ENCODE measurements around the gene KCNIP4. TPM values are rescaled to one million over a fixed set of nuclear protein-coding genes. Genes with fewer than 3 reads are reported as not detected.

Gene KCNIP4
- total and polyA plus RNA-seq, 9 of the 15 experiments (the other 6 are each of a cell fraction or from before 2014, with no cell fraction given), result 0.25 to 0.41 TPM; not detected in 7

GRCh38 chr4:21457086-21457840 lies 491.3 kb downstream of the KCNIP4 start:
- DNase-seq (ENCODE audit: extremely low read depth in 1 of 4, low spot score in 3 of 4), result no peak
- no peak for FAIRE-seq
- intact Hi-C loops (cut with micrococcal nuclease), result no loop called here
- TF ChIP-seq ILK (tag; IDR thresholded peaks at IDR 0.05; ENCODE audit: borderline replicate concordance, low read depth) (no peak), IRF2 (CRISPR knock-in tag; IDR thresholded peaks at IDR 0.05) (no peak), CTBP1 (IDR thresholded peaks at IDR 0.05; ENCODE audit: borderline replicate concordance) (no peak), PCBP1 (IDR thresholded peaks at IDR 0.05; ENCODE audit: low read depth, low read length, poor library complexity, severe bottlenecking) (no peak), MYC (IDR thresholded peaks at IDR 0.05; ENCODE audit: low read depth, low read length) (no peak), MYC (CRISPR knock-in tag; IDR thresholded peaks at IDR 0.05; ENCODE audit: borderline replicate concordance, low read depth) (no peak), SIRT6 (IDR thresholded peaks at IDR 0.05; ENCODE audit: low read depth, low read length) (no peak), ZBTB5 (IDR thresholded peaks at IDR 0.05) (no peak), EGR1 (conservative IDR thresholded peaks at IDR 0.05) (no peak), SIN3B (IDR thresholded peaks at IDR 0.05; ENCODE audit: low read depth) (no peak), ESRRB (CRISPR knock-in tag; IDR thresholded peaks at IDR 0.05; ENCODE audit: borderline replicate concordance) (no peak), CCAR2 (IDR thresholded peaks at IDR 0.05; ENCODE audit: low read depth, low read length) (no peak), NFE2 (IDR thresholded peaks at IDR 0.05; ENCODE audit: low read depth) (no peak), THAP7 (CRISPR knock-in tag; IDR thresholded peaks at IDR 0.05) (no peak), HLTF (IDR thresholded peaks at IDR 0.05) (no peak), ZNF717 (CRISPR knock-in tag; IDR thresholded peaks at IDR 0.05) (no peak), CAMTA2 (CRISPR knock-in tag; conservative IDR thresholded peaks at IDR 0.05) (no peak), ZNF347 (CRISPR knock-in tag; IDR thresholded peaks at IDR 0.05; ENCODE audit: low read depth) (no peak), PTRF (tag; IDR thresholded peaks at IDR 0.05) (no peak)
- Histone ChIP-seq H3K4me1 (replicated peaks in 1 of 2; ENCODE audit: control insufficient read depth in 2 of 2, insufficient read depth in 2 of 2, low read length in 2 of 2) (no peaks in the 10 kb centered on the region), H3K36me3 (ENCODE audit: control insufficient read depth, insufficient read depth, low read length) (no peaks in the 10 kb centered on the region), H3K4me3 (no peak overlapping the region), H3K27me3 (ENCODE audit: control insufficient read depth in 2 of 2, insufficient read depth in 2 of 2, low read length in 2 of 2) (no peaks in the 10 kb centered on the region), H3K79me2 (ENCODE audit: control insufficient read depth, insufficient read depth, low read length) (no peaks in the 10 kb centered on the region), H3K4me2 (ENCODE audit: insufficient read depth, low read length) (no peak overlapping the region), H3K27ac (ENCODE audit: extremely low read depth, low read depth, low read length) (no peak overlapping the region), H3K9me3 (replicated peaks; ENCODE audit: control insufficient read depth, insufficient read depth, low read depth, low read length) (no peaks in the 10 kb centered on the region), H4K20me1 (replicated peaks; ENCODE audit: control insufficient read depth, insufficient read depth, low read length) (no peaks in the 10 kb centered on the region), H3K9ac (ENCODE audit: insufficient read depth in 1 of 2, low read depth in 2 of 2, low read length in 2 of 2) (no peak overlapping the region), H3K9me1 (ENCODE audit: control insufficient read depth, insufficient read depth, low read length) (no peaks in the 10 kb centered on the region), H2AFZ (ENCODE audit: low read depth, low read length) (no peak overlapping the region)
- in situ Hi-C loops (cut with MboI), result no loop called here
- CTCF ChIA-PET (ENCODE audit: low intra/inter-chr PET ratio), result no interaction called here
- 0% methylated on average over 6 of the region's 6 CpGs for WGBS (ENCODE audit: insufficient coverage, low coverage, missing lambda C conversion rate)
- ATAC-seq, result no peak
- no TSS peak for BruUV-seq (replicated peaks)
- POLR2A ChIA-PET, result no interaction called here
